ENCODE measurements around the gene MDFI.

DNA sequence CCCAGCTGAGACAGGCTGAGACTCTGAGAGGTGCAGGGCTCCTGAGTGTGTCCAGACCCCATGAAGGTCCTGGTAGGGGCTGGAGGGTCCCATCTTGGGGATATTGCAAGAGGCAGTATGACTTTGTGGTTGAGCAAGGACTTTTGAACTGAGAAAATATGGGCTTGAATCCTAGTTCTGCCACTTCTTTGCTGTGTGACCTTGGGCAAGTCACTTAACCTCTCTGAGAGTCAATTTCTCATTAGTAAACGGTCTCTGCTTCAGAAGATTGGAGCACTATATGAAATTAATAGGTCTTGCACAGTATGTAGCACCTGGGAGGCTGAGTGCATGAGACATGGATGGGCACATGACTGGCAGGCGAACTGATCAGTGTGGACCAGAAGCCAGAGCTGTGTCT lies 54.5 kb downstream of the MDFI start:
- TF ChIP-seq, protein P1, sequence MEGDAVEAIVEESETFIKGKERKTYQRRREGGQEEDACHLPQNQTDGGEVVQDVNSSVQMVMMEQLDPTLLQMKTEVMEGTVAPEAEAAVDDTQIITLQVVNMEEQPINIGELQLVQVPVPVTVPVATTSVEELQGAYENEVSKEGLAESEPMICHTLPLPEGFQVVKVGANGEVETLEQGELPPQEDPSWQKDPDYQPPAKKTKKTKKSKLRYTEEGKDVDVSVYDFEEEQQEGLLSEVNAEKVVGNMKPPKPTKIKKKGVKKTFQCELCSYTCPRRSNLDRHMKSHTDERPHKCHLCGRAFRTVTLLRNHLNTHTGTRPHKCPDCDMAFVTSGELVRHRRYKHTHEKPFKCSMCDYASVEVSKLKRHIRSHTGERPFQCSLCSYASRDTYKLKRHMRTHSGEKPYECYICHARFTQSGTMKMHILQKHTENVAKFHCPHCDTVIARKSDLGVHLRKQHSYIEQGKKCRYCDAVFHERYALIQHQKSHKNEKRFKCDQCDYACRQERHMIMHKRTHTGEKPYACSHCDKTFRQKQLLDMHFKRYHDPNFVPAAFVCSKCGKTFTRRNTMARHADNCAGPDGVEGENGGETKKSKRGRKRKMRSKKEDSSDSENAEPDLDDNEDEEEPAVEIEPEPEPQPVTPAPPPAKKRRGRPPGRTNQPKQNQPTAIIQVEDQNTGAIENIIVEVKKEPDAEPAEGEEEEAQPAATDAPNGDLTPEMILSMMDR (IDR thresholded peaks at IDR 0.05): no peak
- TF ChIP-seq ZFX (IDR thresholded peaks at IDR 0.05; ENCODE audit: borderline replicate concordance): no peak
